ENCODE results near the gene C19orf38.
A peak's percentile ranks its signal among the peaks of the same experiment; 100 is the strongest.

The C19orf38 gene

DNA sequence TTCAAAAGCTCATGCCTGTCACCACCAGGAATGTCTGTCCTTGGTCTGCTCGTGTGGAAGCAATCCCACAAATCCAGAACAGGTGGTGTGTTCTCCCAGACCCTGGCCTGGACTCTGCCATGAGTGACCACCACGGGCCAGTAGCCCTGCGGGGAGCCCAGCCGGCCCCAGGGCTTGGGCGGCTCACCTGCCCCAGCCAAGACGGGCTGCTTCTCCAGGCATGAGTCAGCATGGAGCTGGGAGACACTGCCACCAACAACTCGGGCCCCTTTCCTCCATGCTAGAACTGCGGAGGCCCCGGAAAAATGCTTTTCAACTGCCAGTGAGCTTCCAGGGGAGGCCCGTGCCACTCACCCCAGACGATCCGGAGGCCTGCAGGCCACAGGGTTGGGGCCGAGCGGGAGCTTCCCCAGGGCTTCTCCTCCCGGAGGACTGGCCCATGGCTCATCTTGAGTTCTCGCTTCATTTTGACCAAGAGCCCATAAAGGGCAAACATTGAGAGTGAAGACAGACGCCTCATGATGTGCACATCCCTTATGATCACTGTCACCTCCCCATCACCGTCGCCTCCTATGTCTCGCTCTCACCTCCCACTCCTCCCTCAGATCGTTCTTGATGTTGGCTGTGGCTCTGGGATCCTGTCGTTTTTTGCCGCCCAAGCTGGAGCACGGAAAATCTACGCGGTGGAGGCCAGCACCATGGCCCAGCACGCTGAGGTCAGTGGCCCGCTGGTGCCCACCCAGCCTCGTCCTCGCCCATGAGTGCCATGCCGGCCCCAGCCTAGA lies 63.6 kb downstream of the C19orf38 start:
- DNase-seq (ENCODE audit: low read depth) = no peak

DNA sequence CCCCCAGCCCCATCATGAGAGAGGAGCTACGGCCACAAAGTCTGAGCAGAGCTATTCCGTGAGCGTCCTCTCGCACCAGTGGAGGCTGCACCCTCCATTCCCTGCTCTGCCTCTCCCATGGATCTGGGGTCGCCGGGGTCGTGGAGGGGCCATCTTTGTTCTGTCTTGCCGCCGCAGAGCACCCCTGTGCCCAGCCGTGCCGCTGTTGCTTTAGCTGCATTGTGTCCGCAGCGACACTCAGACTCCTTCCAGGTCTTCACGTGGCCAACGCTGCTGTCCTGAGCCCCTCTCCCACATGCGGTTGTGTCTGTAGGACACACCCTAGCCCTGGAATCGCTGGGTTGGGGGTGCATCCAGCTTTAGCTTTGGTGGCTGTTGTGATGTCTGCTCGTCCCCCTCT lies 64.4 kb downstream of the C19orf38 start:
- no peak for DNase-seq (ENCODE audit: low read depth)

DNA sequence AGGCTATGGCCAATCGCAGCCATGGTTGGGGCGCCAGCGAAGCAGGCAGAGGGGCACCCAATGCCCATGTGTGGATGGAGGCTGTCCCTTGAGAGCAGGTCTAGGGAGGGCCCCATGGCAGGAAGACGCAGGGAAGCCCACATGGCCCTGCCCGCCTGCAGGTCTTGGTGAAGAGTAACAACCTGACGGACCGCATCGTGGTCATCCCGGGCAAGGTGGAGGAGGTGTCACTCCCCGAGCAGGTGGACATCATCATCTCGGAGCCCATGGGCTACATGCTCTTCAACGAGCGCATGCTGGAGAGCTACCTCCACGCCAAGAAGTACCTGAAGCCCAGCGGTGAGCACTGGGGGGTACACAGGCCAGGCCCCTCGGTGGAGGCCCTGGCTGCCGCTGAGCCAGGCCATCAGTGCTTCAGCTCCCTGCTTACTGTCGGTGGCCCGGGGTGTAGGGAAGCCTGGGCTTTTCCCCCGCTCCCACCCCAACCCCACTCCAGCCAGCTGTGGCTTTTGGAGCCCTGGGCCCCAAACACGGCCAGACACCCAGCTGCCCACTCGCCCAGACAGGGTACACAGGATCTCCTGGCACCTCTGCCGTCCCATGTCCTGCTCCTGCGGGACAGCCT lies 65.6 kb downstream of the C19orf38 start:
- DNase-seq (ENCODE audit: low read depth) = no peak

GRCh38 chr19:10915130-10916091 lies 67.2 kb downstream of the C19orf38 start:
- DNase-seq (ENCODE audit: low read depth) = peak; percentile 95

DNA sequence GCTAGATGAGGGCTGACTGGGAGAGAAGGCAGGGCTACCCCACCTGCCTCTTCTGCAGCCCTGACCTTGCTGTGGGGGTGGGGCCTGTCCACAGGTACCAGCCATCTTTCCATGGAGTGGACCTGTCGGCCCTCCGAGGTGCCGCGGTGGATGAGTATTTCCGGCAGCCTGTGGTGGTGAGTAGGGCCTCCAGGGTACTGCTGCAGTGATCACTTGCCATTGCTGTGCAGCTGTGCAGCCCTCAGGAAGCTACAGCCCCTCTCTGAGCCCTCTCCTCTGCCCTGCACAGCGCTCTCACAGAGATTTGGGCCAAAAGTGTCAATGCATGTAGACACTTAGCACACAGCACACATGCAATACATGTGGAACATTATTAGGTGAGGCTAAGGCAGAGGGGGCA lies 68.4 kb downstream of the C19orf38 start:
- DNase-seq (ENCODE audit: low read depth) = no peak

DNA sequence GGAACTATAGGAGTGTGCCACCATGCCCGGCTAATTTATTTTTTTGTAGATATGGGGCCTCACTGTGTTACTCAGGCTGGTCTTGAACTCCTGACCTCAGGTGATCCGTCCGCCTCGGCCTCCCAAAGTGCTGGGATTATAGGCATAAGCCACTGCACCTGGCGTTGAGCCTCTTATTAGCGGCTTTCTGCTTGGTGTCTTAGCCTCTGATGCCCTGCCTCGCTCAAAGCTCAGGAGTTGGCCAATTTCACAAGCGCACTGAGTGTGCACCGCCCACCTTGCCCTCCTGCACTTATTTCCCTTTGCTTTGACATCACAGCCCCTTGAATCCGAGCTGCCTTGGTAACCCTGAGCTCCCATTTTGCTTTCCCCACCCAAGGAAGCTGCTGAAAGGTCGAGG lies 70.1 kb downstream of the C19orf38 start:
- DNase-seq (ENCODE audit: low read depth) = no peak

Data from ELR (cell line).